Activated CD8-positive, alpha-beta memory T cell treated with anti-CD3 and anti-CD28 coated beads, Interleukin-2, amount 10 ng/mL, durations not matched to agents 7 days and 5 days (primary cell): Measurements from ENCODE around the gene WNT5B. TPM values are rescaled to one million over a fixed set of nuclear protein-coding genes. Genes with fewer than 3 reads are reported as not detected.

Source experiments
- ATAC-seq: fragments of 150-1000 bp; cut with Tn5 transposase; one replicate; pipeline ENCODE4 v1.10.0; 2021; ENCODE audit warnings: moderate library complexity
- CTCF ChIA-PET: fragments of 350-600 bp; sonication (Branson Sonifier 250); formaldehyde crosslinking; loops from one replicate; lab custom pipeline; 2021; ENCODE audit warnings: antibody characterized with exemption; lab: Charles Lee
- DNase-seq: peaks from one replicate; pipeline ENCODE4 v3.0.0-alpha.2; 2020
- H3K27ac Mint-ChIP-seq: one replicate; pipeline ENCODE4 v1.8.0; 2021; ENCODE audit warnings: mild to moderate bottlenecking, mixed read lengths
- H3K27me3 Mint-ChIP-seq: one replicate; pipeline ENCODE4 v1.8.0; 2021; ENCODE audit warnings: mixed read lengths
- H3K36me3 Mint-ChIP-seq: one replicate; pipeline ENCODE4 v1.8.0; 2021; ENCODE audit warnings: mild to moderate bottlenecking, mixed read lengths
- H3K4me1 Mint-ChIP-seq: one replicate; pipeline ENCODE4 v1.8.0; 2021; ENCODE audit warnings: mixed read lengths
- H3K4me3 Mint-ChIP-seq: one replicate; pipeline ENCODE4 v1.8.0; 2021; ENCODE audit warnings: mild to moderate bottlenecking, moderate library complexity, mixed read lengths
- H3K9me3 Mint-ChIP-seq: one replicate; pipeline ENCODE4 v1.8.0; 2022; ENCODE audit warnings: low read depth, mixed read lengths
- total RNA-seq, 2 experiments: library from RNA; stranded (reverse); gene quantifications; one replicate each; pipeline ENCODE4 v1.2.3, GENCODE V29; 2021

The WNT5B gene
- total RNA-seq, 2 experiments from 2014 or later = 0.70 to 5.8 TPM

DNA sequence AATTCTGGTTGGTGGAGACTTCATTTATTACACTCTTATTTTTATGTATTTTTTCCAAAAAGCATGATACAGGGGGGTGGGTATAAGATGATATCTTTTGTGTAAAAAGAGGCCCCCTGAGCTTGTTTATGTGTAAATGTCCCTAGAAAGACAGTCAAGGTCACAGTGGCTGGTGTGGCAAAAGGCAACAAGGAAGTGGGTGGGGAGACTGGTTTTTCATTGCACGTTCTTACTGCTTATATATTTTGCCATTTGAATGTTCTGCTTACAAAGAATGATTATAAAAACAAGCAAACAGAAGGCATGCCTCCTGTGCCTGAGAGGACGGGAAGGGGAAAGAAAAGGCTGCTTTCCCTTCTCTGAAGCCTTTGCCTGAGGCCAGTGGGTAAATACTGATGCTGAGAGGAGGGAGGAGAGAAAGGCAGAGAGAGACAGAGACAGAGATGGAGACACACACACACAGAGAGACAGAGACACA, 37.7 kb downstream of the WNT5B start:
- ATAC-seq = peak; percentile 12
- CTCF ChIA-PET = interaction anchor here (0.9 to 1.8 kb wide), 7 partner anchors 13 to 273 kb away, joined by 3 to 7 read pairs (median 4); partner anchors contain the start of gene ADIPOR2
- peak overlapping the region; percentile 90 for H3K27ac Mint-ChIP-seq
- DNase-seq = peak; percentile 72
- peaks cover 60% of the 10 kb centered on the region for H3K4me1 Mint-ChIP-seq
- peaks cover 6% of the 10 kb centered on the region for H3K36me3 Mint-ChIP-seq
- peaks cover 2% of the 10 kb centered on the region for H3K27me3 Mint-ChIP-seq
- peak overlapping the region; percentile 57 for H3K4me3 Mint-ChIP-seq
- H3K9me3 Mint-ChIP-seq = no peaks in the 10 kb centered on the region

- CTCF ChIA-PET = interaction anchor here (1.5 to 2.2 kb wide), 3 partner anchors 8 to 122 kb away, joined by 4 to 8 read pairs (median 6); no protein-coding TSS in a partner anchor
- peaks cover 2% of the 10 kb centered on the region for H3K36me3 Mint-ChIP-seq
- H3K9me3 Mint-ChIP-seq = no peaks in the 10 kb centered on the region
- H3K4me1 Mint-ChIP-seq = peaks cover 52% of the 10 kb centered on the region
- peak; percentile 8 for ATAC-seq
- no peaks in the 10 kb centered on the region for H3K27me3 Mint-ChIP-seq
- no peak for DNase-seq
- peak overlapping the region; percentile 4 for H3K4me3 Mint-ChIP-seq
- H3K27ac Mint-ChIP-seq = peak overlapping the region; percentile 50
These were observed 40.0 kb downstream of the WNT5B start for GRCh38 chr12:1668833-1669543.

DNA sequence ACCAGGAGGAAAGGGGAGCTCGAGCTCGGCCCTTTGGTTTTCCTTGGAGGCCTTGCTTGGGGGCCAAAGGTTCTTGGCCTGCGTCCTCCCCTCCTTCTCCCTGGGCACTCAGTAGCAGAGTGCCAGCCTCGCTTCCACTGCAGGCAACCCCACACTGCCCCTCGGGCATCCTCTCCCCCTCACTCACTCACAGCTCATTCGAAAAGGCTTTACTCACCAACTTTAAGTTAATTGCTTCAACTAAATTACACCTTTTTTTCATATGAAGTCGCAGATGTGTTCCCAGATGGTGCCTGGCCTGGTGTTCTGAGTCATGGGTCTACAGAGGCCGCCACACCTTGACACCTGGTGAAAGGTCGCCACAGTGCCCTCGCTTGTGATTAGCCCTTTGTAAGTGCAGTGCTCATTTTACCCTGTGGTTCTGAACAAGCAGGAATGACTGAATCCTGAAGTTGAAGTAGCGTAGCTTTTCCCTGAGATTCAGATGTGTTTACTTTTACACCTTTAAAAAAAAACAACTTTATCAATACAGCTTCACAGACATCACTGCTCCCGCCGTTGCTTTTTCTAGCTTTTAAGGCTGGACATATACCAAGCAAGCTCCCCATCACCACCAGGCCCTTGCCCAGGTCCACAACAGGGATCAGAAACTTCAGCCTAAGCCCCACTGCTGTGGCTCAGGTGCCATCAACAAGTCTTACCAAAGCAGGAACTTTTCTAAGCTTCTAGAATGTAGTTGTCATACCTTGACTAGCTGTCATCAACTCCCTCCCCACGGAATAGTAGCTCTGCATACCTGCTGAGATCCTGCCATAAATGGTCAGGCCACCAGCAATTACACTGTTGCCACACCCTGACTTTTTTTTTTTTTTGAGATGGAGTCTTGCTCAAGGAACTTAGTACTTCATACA, 41.6 kb downstream of the WNT5B start:
- no peak overlapping the region for H3K27ac Mint-ChIP-seq
- H3K9me3 Mint-ChIP-seq = no peaks in the 10 kb centered on the region
- peaks cover 2% of the 10 kb centered on the region for H3K36me3 Mint-ChIP-seq
- peaks cover 42% of the 10 kb centered on the region for H3K4me1 Mint-ChIP-seq
- CTCF ChIA-PET = interaction anchor here (1.1 to 2.2 kb wide), 6 partner anchors 10 to 121 kb away, joined by 3 to 9 read pairs (median 6); partner anchors contain the start of gene ADIPOR2
- peaks cover 2% of the 10 kb centered on the region for H3K27me3 Mint-ChIP-seq
- H3K4me3 Mint-ChIP-seq = no peak overlapping the region
- DNase-seq = peak; percentile 35
- ATAC-seq = no peak

DNA sequence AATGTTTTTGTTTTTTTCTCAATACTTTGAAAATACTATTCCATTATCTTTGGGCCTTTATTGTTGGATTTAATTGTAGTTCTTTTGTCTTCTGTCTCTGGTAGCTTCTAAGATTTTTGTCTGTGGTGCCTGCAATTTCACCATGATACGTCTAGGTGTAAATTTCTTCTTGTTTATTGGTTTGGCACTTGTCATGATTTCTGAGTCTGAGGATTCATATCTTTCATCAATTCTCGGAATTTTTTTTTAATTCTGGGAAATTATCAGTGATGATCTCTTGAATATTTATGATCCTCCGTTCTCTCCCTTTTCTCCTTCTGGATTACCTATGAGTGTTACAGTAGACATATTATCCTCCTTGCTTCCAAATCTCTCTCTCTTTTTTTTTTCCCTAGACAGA, 47.0 kb downstream of the WNT5B start:
- H3K36me3 Mint-ChIP-seq = no peaks in the 10 kb centered on the region
- no peak overlapping the region for H3K4me3 Mint-ChIP-seq
- no peak overlapping the region for H3K27ac Mint-ChIP-seq
- H3K27me3 Mint-ChIP-seq = peaks cover 6% of the 10 kb centered on the region
- no peaks in the 10 kb centered on the region for H3K9me3 Mint-ChIP-seq
- ATAC-seq (no peak), DNase-seq (no peak)
- CTCF ChIA-PET = no interaction called here
- peaks cover 5% of the 10 kb centered on the region for H3K4me1 Mint-ChIP-seq

- Mint-ChIP-seq H3K36me3 (no peaks in the 10 kb centered on the region), H3K4me3 (no peak overlapping the region), H3K27ac (no peak overlapping the region), H3K27me3 (peaks cover 5% of the 10 kb centered on the region), H3K9me3 (no peaks in the 10 kb centered on the region), H3K4me1 (no peaks in the 10 kb centered on the region)
- CTCF ChIA-PET = interaction anchor here (0.9 to 2.1 kb wide), 4 partner anchors 8 to 28 kb away, joined by 3 to 4 read pairs (median 4); partner anchors contain the start of gene ADIPOR2
- ATAC-seq (no peak), DNase-seq (no peak)
These were observed 51.9 kb downstream of the WNT5B start for GRCh38 chr12:1680804-1681492.

DNA sequence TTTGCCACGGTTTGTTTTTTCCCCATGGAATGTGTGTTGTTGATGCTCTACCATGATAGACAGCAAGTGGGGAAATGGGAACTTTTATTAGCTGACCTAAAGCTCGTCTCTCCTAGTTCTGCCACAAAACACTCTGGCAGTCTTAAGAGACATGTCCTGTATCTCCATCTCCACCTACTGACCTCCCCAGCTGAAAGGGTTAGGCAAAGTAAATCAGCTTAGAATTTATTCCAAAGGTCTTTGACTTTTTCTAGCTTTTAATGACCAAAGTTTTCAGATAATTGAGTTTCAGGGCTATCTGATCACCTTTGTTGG, 52.4 kb downstream of the WNT5B start:
- Mint-ChIP-seq H3K9me3 (no peaks in the 10 kb centered on the region), H3K4me1 (no peaks in the 10 kb centered on the region), H3K36me3 (no peaks in the 10 kb centered on the region), H3K27ac (no peak overlapping the region), H3K27me3 (peaks cover 8% of the 10 kb centered on the region), H3K4me3 (no peak overlapping the region)
- no peak for ATAC-seq
- CTCF ChIA-PET = interaction anchor here (0.9 to 2.1 kb wide), 4 partner anchors 8 to 28 kb away, joined by 3 to 4 read pairs (median 4); partner anchors contain the start of gene ADIPOR2
- no peak for DNase-seq

- CTCF ChIA-PET = interaction anchor here (0.9 to 1.4 kb wide), 3 partner anchors 18 to 26 kb away, joined by 3 to 4 read pairs (median 4); no protein-coding TSS in a partner anchor
- DNase-seq = no peak
- no peak for ATAC-seq
These were observed 59.2 kb downstream of the WNT5B start for GRCh38 chr12:1688086-1688710.

DNA sequence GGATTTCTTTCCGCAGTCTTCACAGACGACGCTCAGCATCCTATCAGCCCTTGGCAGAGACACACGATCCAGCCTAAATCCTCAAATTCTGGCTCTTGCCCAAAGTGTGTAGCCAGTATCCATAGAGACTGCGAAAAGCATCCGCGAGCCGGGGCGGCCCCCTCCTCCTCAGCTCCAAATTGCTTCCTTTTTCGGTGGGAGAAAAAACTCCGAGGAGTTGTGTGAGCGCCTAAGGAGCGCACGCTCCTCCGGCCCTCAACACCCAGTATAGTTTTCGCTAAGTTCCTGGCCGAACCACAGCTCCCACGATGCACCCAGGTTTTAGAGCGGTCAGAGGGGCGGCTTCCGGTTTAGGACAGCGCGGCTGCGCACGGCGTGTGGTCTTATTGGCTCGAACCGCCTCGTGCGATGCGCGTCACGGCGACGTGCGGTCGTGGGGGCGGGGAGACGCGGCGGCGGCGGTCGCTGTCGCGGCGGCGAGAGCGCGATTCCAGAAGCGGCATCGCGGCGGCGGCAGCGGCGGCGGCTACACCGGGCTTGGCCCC, 61.6 kb downstream of the WNT5B start, which contains the start of gene ADIPOR2:
ADIPOR2 (plus strand) TSS at position 493 of the 545 bp plus-strand sequence. CDS start 63,274 bp downstream, outside the sequence.
- peaks cover 8% of the 10 kb centered on the region for H3K27me3 Mint-ChIP-seq
- peaks cover 43% of the 10 kb centered on the region for H3K4me1 Mint-ChIP-seq
- H3K9me3 Mint-ChIP-seq = no peaks in the 10 kb centered on the region
- CTCF ChIA-PET = interaction anchor here (0.9 to 1.7 kb wide), 6 partner anchors 9 to 1058 kb away, joined by 3 to 11 read pairs (median 6); no protein-coding TSS in a partner anchor
- ATAC-seq (peak; percentile 97), DNase-seq (peak; percentile 96)
- peak within 1 kb of the TSS; percentile 85 for H3K4me3 Mint-ChIP-seq
- H3K36me3 Mint-ChIP-seq = peaks cover 14% of the 10 kb centered on the region
- H3K27ac Mint-ChIP-seq = peak within 1 kb of the TSS; percentile 96

More at GRCh38 chr12:1688086-1688710, 59.2 kb downstream of the WNT5B start:
- peaks cover 6% of the 10 kb centered on the region for H3K36me3 Mint-ChIP-seq
- peaks cover 8% of the 10 kb centered on the region for H3K27me3 Mint-ChIP-seq
- no peaks in the 10 kb centered on the region for H3K9me3 Mint-ChIP-seq
- H3K4me3 Mint-ChIP-seq = no peak overlapping the region
- no peak overlapping the region for H3K27ac Mint-ChIP-seq
- peaks cover 30% of the 10 kb centered on the region for H3K4me1 Mint-ChIP-seq

GRCh38 chr12:1691123-1692007, 62.3 kb downstream of the WNT5B start:
- H3K4me3 Mint-ChIP-seq = peak overlapping the region; percentile 85
- CTCF ChIA-PET = interaction anchor here (0.9 to 1.7 kb wide), 8 partner anchors 10 to 1059 kb away, joined by 3 to 6 read pairs (median 4); no protein-coding TSS in a partner anchor
- H3K27ac Mint-ChIP-seq = peak overlapping the region; percentile 96
- peaks cover 4% of the 10 kb centered on the region for H3K27me3 Mint-ChIP-seq
- H3K9me3 Mint-ChIP-seq = no peaks in the 10 kb centered on the region
- H3K36me3 Mint-ChIP-seq = peaks cover 20% of the 10 kb centered on the region
- H3K4me1 Mint-ChIP-seq = peaks cover 47% of the 10 kb centered on the region
- peak; percentile 62 for DNase-seq
- peak; percentile 46 for ATAC-seq

- CTCF ChIA-PET = interaction anchor here (1.2 to 1.7 kb wide), 3 partner anchors 11 to 90 kb away, joined by 3 to 4 read pairs (median 3); no protein-coding TSS in a partner anchor
- Mint-ChIP-seq H3K36me3 (peaks cover 21% of the 10 kb centered on the region), H3K9me3 (no peaks in the 10 kb centered on the region), H3K4me3 (peak overlapping the region; percentile 85), H3K4me1 (peaks cover 54% of the 10 kb centered on the region), H3K27me3 (peaks cover 4% of the 10 kb centered on the region), H3K27ac (peak overlapping the region; percentile 96)
- DNase-seq (no peak), ATAC-seq (no peak)
These were observed 63.2 kb downstream of the WNT5B start for GRCh38 chr12:1692226-1692625.
